Pancreas (tissue), 10 donors: ENCODE measurements around the gene BMPR1B. TPM values are rescaled to one million over a fixed set of nuclear protein-coding genes. Genes with fewer than 3 reads are reported as not detected.

Experiments used
- ATAC-seq, 4 donors: fragments of 200-7000 bp; cut with Tn5 transposase; one replicate each; pipeline versions ENCODE4 v1.8.0 to v1.9.1; 2020; ENCODE audit warnings: mild to moderate bottlenecking in 4 of 4, moderate library complexity in 4 of 4
- DNase-seq, 6 donors: peaks; one replicate each; pipeline ENCODE4 v3.0.0-alpha.2; 2020
- FAIRE-seq: peaks from 2 replicates; lab custom pipeline; 2012; peaks lifted over from hg19 to GRCh38; lab: Jason Lieb, UNC
- H3K27ac ChIP-seq, 4 donors: fragments of 200-600 bp; sonication (generic); 1 replicate in 3 of 4; 2 replicates in 1 of 4; pipeline versions ENCODE4 v1.5.0 to v1.8.0; 2020
- H3K27me3 ChIP-seq, 4 donors: fragments of 200-600 bp; one replicate each; pipeline ENCODE4 v1.8.0; 2021
- H3K36me3 ChIP-seq, 3 donors: fragments of 200-600 bp; sonication (generic) in 1 of 3; one replicate each; pipeline versions ENCODE4 v1.5.0 to v1.8.0; 2020 to 2021
- H3K4me1 ChIP-seq, 3 donors: fragments of 200-600 bp; one replicate each; pipeline ENCODE4 v1.8.0; 2021
- H3K4me3 ChIP-seq, 4 donors: fragments of 200-600 bp; sonication (generic) in 2 of 4; one replicate each; pipeline versions ENCODE4 v1.5.0 to v1.8.0; 2020 to 2021
- H3K9me3 ChIP-seq, 4 donors: fragments of 200-600 bp; one replicate each; pipeline ENCODE4 v1.8.0; 2021
- CTCF ChIP-seq, 4 donors: fragments of 200-600 bp; sonication (generic) in 3 of 4; IDR thresholded peaks; one replicate each; pipeline versions ENCODE4 v1.5.0 to v1.8.0; 2021; ENCODE audit warnings: antibody characterized with exemption in 4 of 4
- WGBS, 2 donors: extraction: QIAGEN DNeasy Blood & Tissue Kit; methylation state at CpG; one replicate each; pipeline ENCODE4 v1.1.7; 2013; 5-methylcytosine and 5-hydroxymethylcytosine counted together
- intact Hi-C, 3 donors: fragments of 100-400 bp; cut with DNase I; formaldehyde crosslinking; loops; one replicate each; pipeline versions ENCODE4 v1.11.1 to v1.14.2; 2022
- polyA plus RNA-seq, 2 donors: library from polyadenylated mRNA; stranded (reverse); fragments of 200-250 nt; gene quantifications; one replicate each; pipeline ENCODE4 v1.2.3, GENCODE V29; 2013
- total RNA-seq, 6 donors: library from RNA; stranded (reverse); fragmentation: NEBNext Ultra II Directional in 4 of 6; extraction: Animal tissue kit (Norgen Biotek cat#: 25700) in 4 of 6; gene quantifications; one replicate each; pipeline versions ENCODE4 v1.2.1 to v1.2.4, GENCODE V29; 2021 to 2023
- donor health status: healthy with polysubstance abuse.
- donor health status: DM: no; HTN: no; CAD: no; lungs with moderate emphysema.
- donor health status: DM: no; HTN: no; CAD: no.
- donor health status: control.
- donor health status: control.
- donor health status: Bipolar disorder and iron deficiency.
- donor health status: DM: yes; HTN: yes; CAD: no.
- donor health status: DM: no; HTN: no; CAD: no.
- donor health status: DM: no; HTN: no; CAD: no.
- donor health status: DM: yes; HTN: yes; CAD: no.

The BMPR1B gene
- total and polyA plus RNA-seq, 8 donors = 0.46 to 3.7 (median 1.6) TPM

- WGBS, 2 donors = 20 to 25% methylated on average over 5 of the region's 5 CpGs
- FAIRE-seq (no peak), DNase-seq (no peak), ATAC-seq (no peak)
- H3K36me3 ChIP-seq = no peaks in the 10 kb centered on the region
- intact Hi-C loops = no loop called here
- H3K27me3 ChIP-seq = no peaks in the 10 kb centered on the region
- no peak overlapping the region for H3K27ac ChIP-seq
- H3K4me3 ChIP-seq = no peak overlapping the region
- no peaks in the 10 kb centered on the region for H3K4me1 ChIP-seq
- H3K9me3 ChIP-seq = no peaks in the 10 kb centered on the region
- TF ChIP-seq CTCF (IDR thresholded peaks at IDR 0.05) = peak in 1 of 4 donors; percentile 9
Measured at GRCh38 chr4:95204873-95205272, 447.1 kb downstream of the BMPR1B start.
